ENCODE measurements around the gene CDH4.

DNA sequence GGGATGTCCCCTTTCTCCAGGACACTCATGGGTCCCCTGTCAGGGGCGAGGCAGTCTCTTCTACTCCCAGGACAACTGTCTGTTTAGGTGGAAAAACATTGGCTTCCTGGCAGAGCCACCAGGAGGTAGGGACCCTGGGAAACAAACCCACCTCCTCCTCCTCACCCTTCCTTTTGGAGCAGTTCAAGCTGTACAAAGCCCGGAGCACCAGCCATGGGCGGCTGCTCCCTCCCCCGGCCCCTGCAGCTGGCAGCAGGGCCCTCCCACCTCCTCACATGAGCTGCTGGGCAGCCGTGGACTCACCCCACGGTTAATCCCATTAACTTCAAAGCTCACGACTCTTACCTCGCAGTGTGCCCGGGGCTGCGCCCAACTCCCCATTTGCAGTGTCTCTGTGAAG is 48.6 kb downstream of the CDH4 start:
- TF ChIP-seq, protein P1, sequence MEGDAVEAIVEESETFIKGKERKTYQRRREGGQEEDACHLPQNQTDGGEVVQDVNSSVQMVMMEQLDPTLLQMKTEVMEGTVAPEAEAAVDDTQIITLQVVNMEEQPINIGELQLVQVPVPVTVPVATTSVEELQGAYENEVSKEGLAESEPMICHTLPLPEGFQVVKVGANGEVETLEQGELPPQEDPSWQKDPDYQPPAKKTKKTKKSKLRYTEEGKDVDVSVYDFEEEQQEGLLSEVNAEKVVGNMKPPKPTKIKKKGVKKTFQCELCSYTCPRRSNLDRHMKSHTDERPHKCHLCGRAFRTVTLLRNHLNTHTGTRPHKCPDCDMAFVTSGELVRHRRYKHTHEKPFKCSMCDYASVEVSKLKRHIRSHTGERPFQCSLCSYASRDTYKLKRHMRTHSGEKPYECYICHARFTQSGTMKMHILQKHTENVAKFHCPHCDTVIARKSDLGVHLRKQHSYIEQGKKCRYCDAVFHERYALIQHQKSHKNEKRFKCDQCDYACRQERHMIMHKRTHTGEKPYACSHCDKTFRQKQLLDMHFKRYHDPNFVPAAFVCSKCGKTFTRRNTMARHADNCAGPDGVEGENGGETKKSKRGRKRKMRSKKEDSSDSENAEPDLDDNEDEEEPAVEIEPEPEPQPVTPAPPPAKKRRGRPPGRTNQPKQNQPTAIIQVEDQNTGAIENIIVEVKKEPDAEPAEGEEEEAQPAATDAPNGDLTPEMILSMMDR (IDR thresholded peaks at IDR 0.05) = no peak
- TF ChIP-seq POLR2A (IDR thresholded peaks at IDR 0.05) = no peak
